ENCODE results near the gene PTPN3.

Gene PTPN3

DNA sequence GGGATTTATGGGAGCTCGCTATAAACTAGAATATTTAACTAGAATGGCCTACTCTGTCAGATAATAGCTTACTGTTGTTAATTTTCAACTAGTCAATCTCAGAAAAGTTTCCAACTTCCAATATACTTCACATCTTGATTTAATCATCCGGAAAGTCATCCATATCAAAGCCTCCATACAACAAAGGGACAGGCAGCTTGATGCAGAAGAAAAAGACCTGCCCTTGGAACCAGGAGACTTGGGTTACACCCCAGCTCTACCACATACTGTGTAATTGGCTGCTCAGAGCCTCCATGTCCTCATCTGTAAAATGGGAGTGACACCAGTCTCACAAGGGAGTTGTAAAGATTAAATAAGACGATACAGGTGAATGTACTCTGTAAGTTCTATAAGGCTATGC is 1.9 kb downstream of the PTPN3 start:
- H4K20me1 ChIP-seq (ENCODE audit: insufficient read depth) = no peaks in the 10 kb centered on the region
- H3K4me2 ChIP-seq = no peak overlapping the region
- no peak overlapping the region for H2AFZ ChIP-seq (ENCODE audit: low read depth)

DNA sequence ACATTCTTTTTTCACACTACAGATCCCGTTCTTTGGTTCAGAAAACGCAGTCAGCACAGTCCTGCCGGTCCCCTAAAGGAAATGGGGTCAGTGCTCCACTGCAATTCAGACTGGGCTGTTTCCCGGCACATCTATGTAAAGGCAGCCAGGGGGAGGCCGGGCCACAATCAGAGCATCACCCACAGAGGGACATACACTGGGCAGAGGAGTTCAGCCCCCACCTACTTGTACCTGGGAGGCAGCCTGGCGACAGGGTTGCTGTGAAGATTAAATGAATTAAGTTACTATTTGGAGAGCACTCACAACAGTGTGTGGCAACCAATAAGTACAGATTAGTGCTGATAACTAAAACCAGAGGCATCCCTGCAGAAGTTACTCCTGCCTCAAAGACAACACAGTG is 4.5 kb downstream of the PTPN3 start:
- TF ChIP-seq CTCF (conservative IDR thresholded peaks at IDR 0.05; ENCODE audit: low read depth, low read length) = no peak
- H3K36me3 ChIP-seq (ENCODE audit: insufficient read depth) = no peaks in the 10 kb centered on the region
- no peak overlapping the region for H3K4me2 ChIP-seq
- no peak overlapping the region for H3K9ac ChIP-seq
- no peaks in the 10 kb centered on the region for H4K20me1 ChIP-seq (ENCODE audit: insufficient read depth)
- no peaks in the 10 kb centered on the region for H3K79me2 ChIP-seq (ENCODE audit: insufficient read depth, low read depth)
- no peak overlapping the region for H3K4me3 ChIP-seq (IDR thresholded peaks at IDR 0.05; ENCODE audit: insufficient read depth, low read depth, low read length)
- H3K4me1 ChIP-seq (ENCODE audit: low read depth, poor library complexity, severe bottlenecking) = peaks cover 8% of the 10 kb centered on the region
- H2AFZ ChIP-seq (ENCODE audit: low read depth) = no peak overlapping the region
- no peak overlapping the region for H3K27ac ChIP-seq
- 0 out of 2 replicates have a peak, but pooled peaks cover 3% of the 10 kb centered on the region for H3K27me3 ChIP-seq (ENCODE audit: insufficient read depth, low read depth)

More for the DNA sequence above, 1.9 kb downstream of the PTPN3 start:
- H3K4me3 ChIP-seq (IDR thresholded peaks at IDR 0.05; ENCODE audit: insufficient read depth, low read depth, low read length) = no peak overlapping the region
- peaks cover 8% of the 10 kb centered on the region for H3K4me1 ChIP-seq (ENCODE audit: low read depth, poor library complexity, severe bottlenecking)
- H3K79me2 ChIP-seq (ENCODE audit: insufficient read depth, low read depth) = no peaks in the 10 kb centered on the region
- no peaks in the 10 kb centered on the region for H3K36me3 ChIP-seq (ENCODE audit: insufficient read depth)
- no peak overlapping the region for H3K27ac ChIP-seq
- H3K27me3 ChIP-seq (ENCODE audit: insufficient read depth, low read depth) = 0 out of 2 replicates have a peak, but pooled peaks cover 7% of the 10 kb centered on the region
- no peak for TF ChIP-seq CTCF (conservative IDR thresholded peaks at IDR 0.05; ENCODE audit: low read depth, low read length)
- H3K9ac ChIP-seq = no peak overlapping the region

DNA sequence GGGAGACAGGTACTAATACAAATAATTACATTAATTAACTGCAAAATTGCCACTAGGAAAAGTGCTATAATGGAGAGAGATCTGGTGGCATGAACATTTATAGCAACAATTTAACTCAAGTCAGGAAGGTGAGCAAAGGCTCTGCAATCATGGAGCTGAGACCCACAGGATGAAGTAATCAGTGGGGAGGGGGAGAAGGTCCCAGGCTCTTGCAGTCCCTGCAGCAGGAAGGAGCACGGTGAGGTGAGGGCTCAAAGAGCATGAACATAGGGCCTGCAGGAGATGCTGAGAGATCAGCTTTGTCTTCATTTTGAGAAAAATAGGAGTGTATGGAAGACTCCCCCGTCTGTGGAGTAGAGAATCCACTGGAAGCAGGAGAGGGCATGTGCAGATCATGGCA is 6.5 kb downstream of the PTPN3 start:
- H3K27me3 ChIP-seq (ENCODE audit: insufficient read depth, low read depth) = no peaks in the 10 kb centered on the region
- no peak overlapping the region for H3K4me2 ChIP-seq
- H4K20me1 ChIP-seq (ENCODE audit: insufficient read depth) = no peaks in the 10 kb centered on the region
- no peak overlapping the region for H3K27ac ChIP-seq
- H3K9ac ChIP-seq = no peak overlapping the region
- H3K4me3 ChIP-seq (IDR thresholded peaks at IDR 0.05; ENCODE audit: insufficient read depth, low read depth, low read length) = no peak overlapping the region
- no peak overlapping the region for H2AFZ ChIP-seq (ENCODE audit: low read depth)
- peaks cover under 1% of the 10 kb centered on the region for H3K4me1 ChIP-seq (ENCODE audit: low read depth, poor library complexity, severe bottlenecking)
- no peaks in the 10 kb centered on the region for H3K36me3 ChIP-seq (ENCODE audit: insufficient read depth)
- H3K79me2 ChIP-seq (ENCODE audit: insufficient read depth, low read depth) = no peaks in the 10 kb centered on the region
- TF ChIP-seq CTCF (conservative IDR thresholded peaks at IDR 0.05; ENCODE audit: low read depth, low read length) = no peak

DNA sequence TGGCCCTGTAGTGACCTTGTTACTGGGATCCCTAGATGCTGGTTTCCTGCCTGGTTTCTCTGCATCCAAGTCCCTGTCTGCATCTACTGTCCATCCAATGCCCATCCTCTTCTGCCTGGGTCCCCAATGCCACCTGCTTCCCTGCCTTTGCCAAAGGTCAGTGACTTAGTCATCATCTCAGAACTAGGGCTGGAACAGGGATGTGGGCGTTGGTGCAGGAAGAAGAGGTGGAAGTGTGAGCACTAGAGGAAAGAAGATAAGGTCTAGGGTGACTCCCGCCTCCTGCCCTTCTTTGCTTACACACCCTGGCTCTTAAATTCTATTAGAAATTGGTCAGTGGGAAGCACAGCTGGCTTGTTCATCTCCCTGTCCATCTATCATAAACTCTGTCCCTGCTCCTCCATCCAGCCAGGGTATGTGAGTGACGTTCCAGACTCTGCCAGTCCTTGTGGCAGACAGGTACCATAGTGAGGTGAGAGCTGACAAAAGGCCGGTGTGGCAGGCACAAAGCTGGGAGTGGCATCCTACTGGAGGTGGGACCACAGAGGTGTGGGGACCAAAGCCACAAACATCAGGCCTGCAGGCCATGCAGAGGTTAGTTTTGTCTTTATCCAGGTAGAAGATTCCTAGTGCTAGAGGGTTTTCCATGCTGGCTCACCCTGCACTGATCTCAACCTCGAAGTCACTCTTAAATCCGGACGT is 9.2 kb downstream of the PTPN3 start:
- no peak overlapping the region for H3K9ac ChIP-seq
- H3K4me3 ChIP-seq (IDR thresholded peaks at IDR 0.05; ENCODE audit: insufficient read depth, low read depth, low read length) = no peak overlapping the region
- H2AFZ ChIP-seq (ENCODE audit: low read depth) = no peak overlapping the region
- H3K27me3 ChIP-seq (ENCODE audit: insufficient read depth, low read depth) = no peaks in the 10 kb centered on the region
- no peaks in the 10 kb centered on the region for H3K36me3 ChIP-seq (ENCODE audit: insufficient read depth)
- no peak for TF ChIP-seq CTCF (conservative IDR thresholded peaks at IDR 0.05; ENCODE audit: low read depth, low read length)
- no peaks in the 10 kb centered on the region for H4K20me1 ChIP-seq (ENCODE audit: insufficient read depth)
- no peak overlapping the region for H3K4me2 ChIP-seq
- H3K79me2 ChIP-seq (ENCODE audit: insufficient read depth, low read depth) = no peaks in the 10 kb centered on the region
- H3K4me1 ChIP-seq (ENCODE audit: low read depth, poor library complexity, severe bottlenecking) = no peaks in the 10 kb centered on the region
- no peak overlapping the region for H3K27ac ChIP-seq
